MM.1S (cell line): ENCODE measurements around the gene EGFL7.

ENCODE experiments used
- EZH2 ChIP-seq: fragments of 300-600 bp; sonication (generic); optimal IDR thresholded peaks from 2 replicates; pipeline ENCODE3; 2017; ENCODE audit warnings: low read depth, mild to moderate bottlenecking, antibody characterized with exemption, low read length, mixed read lengths
- TF ChIP-seq, protein P1 (sequence below): fragments of 300-600 bp; sonication (generic); IDR thresholded peaks from 2 replicates; pipeline ENCODE4 v1.5.1; 2016; ENCODE audit warnings: antibody characterized with exemption, low read length, mixed read lengths

DNA sequence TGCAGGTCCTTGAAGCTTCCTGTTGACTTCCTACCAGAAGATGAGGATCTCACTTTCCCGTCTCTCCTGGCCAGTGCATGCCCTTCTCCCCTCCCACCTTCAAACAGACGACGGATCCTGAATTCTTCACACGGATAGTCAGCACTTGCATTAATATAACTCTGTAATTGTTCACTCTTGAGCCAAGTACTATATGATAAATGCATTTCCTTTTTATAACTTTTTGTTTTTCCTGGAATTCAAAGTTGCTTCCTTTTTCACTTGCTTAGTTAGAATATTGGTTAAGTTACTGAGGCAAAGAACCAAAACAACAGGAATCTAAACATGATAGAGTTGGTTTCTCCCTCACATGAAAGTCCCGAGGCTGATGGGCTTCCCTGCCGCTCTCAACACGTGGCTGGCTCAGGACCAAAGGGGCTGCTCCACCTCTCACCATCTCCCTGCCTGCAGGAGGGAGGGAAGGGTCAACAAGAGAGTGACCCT lies 20.2 kb upstream of the EGFL7 start:
- TF ChIP-seq, protein P1, sequence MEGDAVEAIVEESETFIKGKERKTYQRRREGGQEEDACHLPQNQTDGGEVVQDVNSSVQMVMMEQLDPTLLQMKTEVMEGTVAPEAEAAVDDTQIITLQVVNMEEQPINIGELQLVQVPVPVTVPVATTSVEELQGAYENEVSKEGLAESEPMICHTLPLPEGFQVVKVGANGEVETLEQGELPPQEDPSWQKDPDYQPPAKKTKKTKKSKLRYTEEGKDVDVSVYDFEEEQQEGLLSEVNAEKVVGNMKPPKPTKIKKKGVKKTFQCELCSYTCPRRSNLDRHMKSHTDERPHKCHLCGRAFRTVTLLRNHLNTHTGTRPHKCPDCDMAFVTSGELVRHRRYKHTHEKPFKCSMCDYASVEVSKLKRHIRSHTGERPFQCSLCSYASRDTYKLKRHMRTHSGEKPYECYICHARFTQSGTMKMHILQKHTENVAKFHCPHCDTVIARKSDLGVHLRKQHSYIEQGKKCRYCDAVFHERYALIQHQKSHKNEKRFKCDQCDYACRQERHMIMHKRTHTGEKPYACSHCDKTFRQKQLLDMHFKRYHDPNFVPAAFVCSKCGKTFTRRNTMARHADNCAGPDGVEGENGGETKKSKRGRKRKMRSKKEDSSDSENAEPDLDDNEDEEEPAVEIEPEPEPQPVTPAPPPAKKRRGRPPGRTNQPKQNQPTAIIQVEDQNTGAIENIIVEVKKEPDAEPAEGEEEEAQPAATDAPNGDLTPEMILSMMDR = no peak
- no peak for TF ChIP-seq EZH2
